Activated T-cell treated with anti-CD3 and anti-CD28 coated beads, Interleukin-2, amount 50 U/mL, for 24 hours (primary cell): ENCODE results near the gene NOP56.
A peak's percentile ranks its signal among the peaks of the same experiment; 100 is the strongest.

Experiments used
- DNase-seq: peaks from one replicate; pipeline ENCODE4 v3.0.0-alpha.2; 2020
- H3K27ac Mint-ChIP-seq: 2 replicates; pipeline ENCODE4 v1.8.0; 2020; ENCODE audit warnings: mild to moderate bottlenecking, mixed read lengths
- H3K27me3 Mint-ChIP-seq: 2 replicates; pipeline ENCODE4 v1.8.0; 2020; ENCODE audit warnings: mixed read lengths
- H3K36me3 Mint-ChIP-seq: 2 replicates; pipeline ENCODE4 v1.8.0; 2020; ENCODE audit warnings: low read depth, mixed read lengths
- H3K4me1 Mint-ChIP-seq: 2 replicates; pipeline ENCODE4 v1.8.0; 2020; ENCODE audit warnings: low read depth, mixed read lengths
- H3K4me3 Mint-ChIP-seq: 2 replicates; pipeline ENCODE4 v1.8.0; 2020; ENCODE audit warnings: mild to moderate bottlenecking, moderate library complexity, mixed read lengths
- H3K9me3 Mint-ChIP-seq: 2 replicates; pipeline ENCODE4 v1.8.0; 2020; ENCODE audit warnings: mixed read lengths

Gene NOP56

GRCh38 chr20:2624190-2624589 is 28.2 kb upstream of the NOP56 start:
- Mint-ChIP-seq H3K36me3 (no peaks in the 10 kb centered on the region), H3K4me3 (no peak overlapping the region), H3K4me1 (peaks cover 2% of the 10 kb centered on the region), H3K27ac (no peak overlapping the region), H3K27me3 (peaks cover 19% of the 10 kb centered on the region), H3K9me3 (peaks cover 4% of the 10 kb centered on the region)
- no peak for DNase-seq

GRCh38 chr20:2625062-2625461 is 27.4 kb upstream of the NOP56 start:
- no peaks in the 10 kb centered on the region for H3K36me3 Mint-ChIP-seq
- peaks cover 5% of the 10 kb centered on the region for H3K9me3 Mint-ChIP-seq
- peaks cover 16% of the 10 kb centered on the region for H3K27me3 Mint-ChIP-seq
- DNase-seq: no peak
- peaks cover 2% of the 10 kb centered on the region for H3K4me1 Mint-ChIP-seq
- no peak overlapping the region for H3K4me3 Mint-ChIP-seq
- no peak overlapping the region for H3K27ac Mint-ChIP-seq

GRCh38 chr20:2626853-2627541 is 25.4 kb upstream of the NOP56 start:
- no peaks in the 10 kb centered on the region for H3K36me3 Mint-ChIP-seq
- no peak overlapping the region for H3K4me3 Mint-ChIP-seq
- H3K4me1 Mint-ChIP-seq: no peaks in the 10 kb centered on the region
- no peak overlapping the region for H3K27ac Mint-ChIP-seq
- H3K27me3 Mint-ChIP-seq: peaks cover 21% of the 10 kb centered on the region
- peaks cover 5% of the 10 kb centered on the region for H3K9me3 Mint-ChIP-seq
- no peak for DNase-seq

GRCh38 chr20:2631228-2631627 is 21.2 kb upstream of the NOP56 start:
- peaks cover 26% of the 10 kb centered on the region for H3K27me3 Mint-ChIP-seq

GRCh38 chr20:2633381-2633780 is 19.1 kb upstream of the NOP56 start:
- Mint-ChIP-seq H3K9me3 (peaks cover 2% of the 10 kb centered on the region), H3K27ac (no peak overlapping the region), H3K4me3 (no peak overlapping the region), H3K36me3 (no peaks in the 10 kb centered on the region), H3K27me3 (peaks cover 24% of the 10 kb centered on the region), H3K4me1 (peaks cover 7% of the 10 kb centered on the region)
- DNase-seq: no peak

More at GRCh38 chr20:2631228-2631627, 21.2 kb upstream of the NOP56 start:
- no peak for DNase-seq
- no peak overlapping the region for H3K27ac Mint-ChIP-seq
- H3K36me3 Mint-ChIP-seq: no peaks in the 10 kb centered on the region
- H3K9me3 Mint-ChIP-seq: peaks cover 5% of the 10 kb centered on the region
- H3K4me3 Mint-ChIP-seq: no peak overlapping the region
- H3K4me1 Mint-ChIP-seq: no peaks in the 10 kb centered on the region

- no peaks in the 10 kb centered on the region for H3K9me3 Mint-ChIP-seq
- no peak overlapping the region for H3K4me3 Mint-ChIP-seq
- no peak for DNase-seq
- H3K27ac Mint-ChIP-seq: no peak overlapping the region
- peaks cover 7% of the 10 kb centered on the region for H3K4me1 Mint-ChIP-seq
- H3K27me3 Mint-ChIP-seq: peaks cover 8% of the 10 kb centered on the region
- peaks cover 8% of the 10 kb centered on the region for H3K36me3 Mint-ChIP-seq
Observed at GRCh38 chr20:2637246-2637645, 15.2 kb upstream of the NOP56 start.

- H3K9me3 Mint-ChIP-seq: no peaks in the 10 kb centered on the region
- H3K4me1 Mint-ChIP-seq: peaks cover 7% of the 10 kb centered on the region
- H3K27ac Mint-ChIP-seq: no peak overlapping the region
- H3K36me3 Mint-ChIP-seq: peaks cover 18% of the 10 kb centered on the region
- H3K4me3 Mint-ChIP-seq: no peak overlapping the region
- no peak for DNase-seq
- no peaks in the 10 kb centered on the region for H3K27me3 Mint-ChIP-seq
Observed at GRCh38 chr20:2640260-2640659, 12.2 kb upstream of the NOP56 start.

GRCh38 chr20:2640899-2641298 is 11.5 kb upstream of the NOP56 start:
- no peak for DNase-seq
- H3K9me3 Mint-ChIP-seq: no peaks in the 10 kb centered on the region
- peaks cover 18% of the 10 kb centered on the region for H3K36me3 Mint-ChIP-seq
- H3K27ac Mint-ChIP-seq: no peak overlapping the region
- peaks cover 7% of the 10 kb centered on the region for H3K4me1 Mint-ChIP-seq
- no peaks in the 10 kb centered on the region for H3K27me3 Mint-ChIP-seq
- H3K4me3 Mint-ChIP-seq: no peak overlapping the region

GRCh38 chr20:2643708-2644107 is 8.7 kb upstream of the NOP56 start:
- Mint-ChIP-seq H3K36me3 (peaks cover 18% of the 10 kb centered on the region), H3K4me1 (peaks cover 7% of the 10 kb centered on the region), H3K4me3 (no peak overlapping the region), H3K27ac (no peak overlapping the region), H3K27me3 (no peaks in the 10 kb centered on the region), H3K9me3 (no peaks in the 10 kb centered on the region)
- DNase-seq: no peak

- peaks cover 50% of the 10 kb centered on the region for H3K4me1 Mint-ChIP-seq
- DNase-seq: no peak
- peaks cover 68% of the 10 kb centered on the region for H3K36me3 Mint-ChIP-seq
- H3K4me3 Mint-ChIP-seq: peak overlapping the region; percentile 91
- H3K27me3 Mint-ChIP-seq: no peaks in the 10 kb centered on the region
- no peaks in the 10 kb centered on the region for H3K9me3 Mint-ChIP-seq
- H3K27ac Mint-ChIP-seq: peak overlapping the region; percentile 96
Observed at GRCh38 chr20:2652724-2653555, 508 bp downstream of the NOP56 start.

GRCh38 chr20:2653556-2654383 is 1.3 kb downstream of the NOP56 start:
- peak overlapping the region; percentile 91 for H3K4me3 Mint-ChIP-seq
- H3K27ac Mint-ChIP-seq: peak overlapping the region; percentile 96
- H3K36me3 Mint-ChIP-seq: peaks cover 77% of the 10 kb centered on the region
- H3K4me1 Mint-ChIP-seq: peaks cover 50% of the 10 kb centered on the region
- no peak for DNase-seq
- H3K27me3 Mint-ChIP-seq: no peaks in the 10 kb centered on the region
- H3K9me3 Mint-ChIP-seq: no peaks in the 10 kb centered on the region

- Mint-ChIP-seq H3K4me3 (peak overlapping the region; percentile 91), H3K27ac (peak overlapping the region; percentile 96), H3K4me1 (peaks cover 49% of the 10 kb centered on the region), H3K27me3 (no peaks in the 10 kb centered on the region), H3K36me3 (peaks cover 83% of the 10 kb centered on the region), H3K9me3 (no peaks in the 10 kb centered on the region)
- DNase-seq: no peak
Observed at GRCh38 chr20:2654384-2654822, 2.0 kb downstream of the NOP56 start.

GRCh38 chr20:2654831-2655230 is 2.4 kb downstream of the NOP56 start:
- peak overlapping the region; percentile 96 for H3K27ac Mint-ChIP-seq
- H3K27me3 Mint-ChIP-seq: no peaks in the 10 kb centered on the region
- H3K4me1 Mint-ChIP-seq: peaks cover 46% of the 10 kb centered on the region
- DNase-seq: no peak
- peak overlapping the region; percentile 91 for H3K4me3 Mint-ChIP-seq
- H3K36me3 Mint-ChIP-seq: peaks cover 87% of the 10 kb centered on the region
- no peaks in the 10 kb centered on the region for H3K9me3 Mint-ChIP-seq

GRCh38 chr20:2655331-2656116 is 3.1 kb downstream of the NOP56 start:
- Mint-ChIP-seq H3K27me3 (no peaks in the 10 kb centered on the region), H3K4me1 (peaks cover 42% of the 10 kb centered on the region), H3K27ac (peak overlapping the region; percentile 96), H3K4me3 (peak overlapping the region; percentile 91), H3K36me3 (peaks cover 87% of the 10 kb centered on the region), H3K9me3 (no peaks in the 10 kb centered on the region)
- no peak for DNase-seq
